Trophoblast cell (in vitro differentiated cells and primary cell): ENCODE results near the gene MMUT. TPM values are rescaled to one million over a fixed set of nuclear protein-coding genes. Genes with fewer than 3 reads are reported as not detected.

Experiments
- DNase-seq, 2 donors: peaks; one replicate each; pipeline ENCODE4 v3.0.0-alpha.2; 2016
- H2AFZ ChIP-seq: 2 replicates; pipeline ENCODE4 v1.6.1; 2013; ENCODE audit warnings: low read length, moderate library complexity, mild to moderate bottlenecking; ENCODE audit not compliant: insufficient read depth, poor library complexity
- H2AK5ac ChIP-seq: 2 replicates; pipeline ENCODE4 v1.6.1; 2013; ENCODE audit warnings: mild to moderate bottlenecking, low read length
- H2BK120ac ChIP-seq: 2 replicates; pipeline ENCODE4 v1.6.1; 2013; ENCODE audit warnings: low read length, mild to moderate bottlenecking, moderate library complexity; ENCODE audit not compliant: insufficient read depth, poor library complexity
- H2BK12ac ChIP-seq: 2 replicates; pipeline ENCODE4 v1.6.1; 2013; ENCODE audit warnings: mild to moderate bottlenecking, low read length, moderate library complexity
- H2BK5ac ChIP-seq: 2 replicates; pipeline ENCODE4 v1.6.1; 2013; ENCODE audit warnings: low read length, low read depth, moderate library complexity, mild to moderate bottlenecking; ENCODE audit not compliant: poor library complexity
- H3K14ac ChIP-seq: 2 replicates; pipeline ENCODE4 v1.6.1; 2013; ENCODE audit warnings: mild to moderate bottlenecking, low read length
- H3K18ac ChIP-seq: 2 replicates; pipeline ENCODE4 v1.6.1; 2013; ENCODE audit warnings: mild to moderate bottlenecking, low read length
- H3K23ac ChIP-seq: 2 replicates; pipeline ENCODE4 v1.6.1; 2013; ENCODE audit warnings: low read length
- H3K27ac ChIP-seq: 2 replicates; pipeline ENCODE4 v1.5.1; 2013; ENCODE audit warnings: low read depth, mild to moderate bottlenecking, inconsistent platforms, low read length, moderate library complexity
- H3K27me3 ChIP-seq: 2 replicates; pipeline ENCODE4 v1.6.1; 2013; ENCODE audit warnings: inconsistent platforms, mild to moderate bottlenecking, low read length, moderate library complexity; ENCODE audit not compliant: insufficient read depth
- H3K36me3 ChIP-seq, 2 experiments: 1 replicate in 1 of 2; 2 replicates in 1 of 2; pipeline ENCODE4 v1.6.1; 2013; ENCODE audit warnings: low read length in 2 of 2, mild to moderate bottlenecking in 2 of 2, moderate library complexity in 1 of 2; ENCODE audit not compliant: insufficient read depth in 2 of 2, control insufficient read depth in 1 of 2
- H3K4ac ChIP-seq: 2 replicates; pipeline ENCODE4 v1.6.1; 2013; ENCODE audit warnings: low read depth, mild to moderate bottlenecking, low read length, moderate library complexity
- H3K4me1 ChIP-seq, 2 experiments: 1 replicate in 1 of 2; 2 replicates in 1 of 2; pipeline ENCODE4 v1.6.1; 2013; ENCODE audit warnings: low read length in 2 of 2, mild to moderate bottlenecking in 2 of 2, moderate library complexity in 1 of 2; ENCODE audit not compliant: insufficient read depth in 2 of 2, control insufficient read depth in 1 of 2
- H3K4me2 ChIP-seq: 2 replicates; pipeline ENCODE4 v1.6.1; 2013; ENCODE audit warnings: inconsistent platforms, mild to moderate bottlenecking, low read length, moderate library complexity
- H3K4me3 ChIP-seq: 2 replicates; pipeline ENCODE4 v1.5.1; 2013; ENCODE audit warnings: mild to moderate bottlenecking, low read depth, low read length, inconsistent platforms
- H3K79me1 ChIP-seq: one replicate; pipeline ENCODE4 v1.6.1; 2013; ENCODE audit warnings: low read length
- H3K79me2 ChIP-seq: 2 replicates; pipeline ENCODE4 v1.6.1; 2013; ENCODE audit warnings: low read length, mild to moderate bottlenecking; ENCODE audit not compliant: control insufficient read depth, insufficient read depth, poor library complexity
- H3K9ac ChIP-seq: 2 replicates; pipeline ENCODE4 v1.6.1; 2013; ENCODE audit warnings: mild to moderate bottlenecking, low read length
- H3K9me3 ChIP-seq: 2 replicates; pipeline ENCODE4 v1.6.1; 2013; ENCODE audit warnings: low read depth, mild to moderate bottlenecking, control low read depth, inconsistent platforms, low read length; ENCODE audit not compliant: insufficient read depth
- H4K12ac ChIP-seq: 2 replicates; pipeline ENCODE4 v1.6.1; 2013; ENCODE audit warnings: low read depth, mild to moderate bottlenecking, low read length, moderate library complexity
- H4K8ac ChIP-seq: 2 replicates; pipeline ENCODE4 v1.6.1; 2013; ENCODE audit warnings: low read depth, mild to moderate bottlenecking, low read length, moderate library complexity
- H4K91ac ChIP-seq: one replicate; pipeline ENCODE4 v1.6.1; 2013; ENCODE audit warnings: low read depth, mild to moderate bottlenecking, low read length, moderate library complexity
- WGBS: extraction: QIAGEN DNeasy Blood & Tissue Kit; methylation state at CpG from one replicate; pipeline ENCODE4 v1.1.7; 2013; ENCODE audit warnings: missing lambda C conversion rate; ENCODE audit not compliant: insufficient read length, insufficient coverage; ENCODE audit errors: extremely low coverage; 5-methylcytosine and 5-hydroxymethylcytosine counted together
- polyA plus RNA-seq: library from polyadenylated mRNA; stranded (reverse); fragments of 200-250 nt; gene quantifications from 2 replicates; pipeline ENCODE4 v1.2.3, GENCODE V29; 2013

MMUT gene
- 9.5 and 10.1 TPM in 2 replicates for polyA plus RNA-seq

DNA sequence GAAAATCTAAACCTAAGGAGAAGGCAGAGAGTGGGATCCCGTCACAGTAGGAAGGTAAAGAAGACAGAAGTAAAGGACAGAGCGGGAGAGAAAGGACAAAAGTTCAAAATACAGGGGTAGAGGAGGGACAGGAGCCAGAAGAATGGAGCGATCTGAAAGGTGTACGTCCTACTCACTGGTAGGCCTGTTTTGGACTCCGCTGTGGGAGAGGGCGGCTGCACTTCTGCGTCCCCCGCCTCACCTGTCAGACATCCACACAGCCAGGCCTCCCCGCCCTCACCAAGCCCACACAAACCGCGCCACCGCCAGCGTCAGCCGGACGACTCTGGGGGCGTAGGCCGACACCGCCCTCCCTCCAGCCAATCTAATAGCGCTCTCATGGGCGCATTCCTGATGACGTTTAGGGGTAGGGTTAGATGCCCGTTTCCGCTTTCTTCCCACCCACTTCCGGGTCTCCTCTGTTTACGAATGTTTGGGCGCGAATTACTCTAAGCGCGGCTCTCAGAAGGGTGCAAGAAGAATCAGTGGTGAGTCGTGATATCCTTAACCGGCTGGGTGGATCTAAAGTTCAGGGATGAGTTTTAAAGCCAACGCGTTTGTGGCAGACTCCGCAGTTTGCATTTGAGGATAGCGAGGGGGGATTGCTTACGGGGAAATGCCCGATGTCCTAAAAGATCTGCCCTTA lies at the start of gene MMUT, which contains the start of gene CENPQ:
Gene MMUT (minus strand): TSS at position 327 of the 685 bp plus-strand sequence. CDS start 3,787 bp downstream, outside the sequence.
Gene CENPQ (plus strand): TSS at position 444 of the 685 bp plus-strand sequence. CDS start 6,807 bp downstream, outside the sequence.
- Histone ChIP-seq H3K9me3 (no peaks in the 10 kb centered on the region), H3K4me3 (peak within 1 kb of the TSS; percentile 75), H3K23ac (no peak within 1 kb of the TSS), H4K12ac (peak within 1 kb of the TSS; percentile 38), H3K27ac (no peak within 1 kb of the TSS), H2AFZ (peak within 1 kb of the TSS; percentile 68), H4K91ac (peak within 1 kb of the TSS; percentile 29), H2BK120ac (no peak within 1 kb of the TSS), H3K4me2 (peak within 1 kb of the TSS; percentile 92), H4K8ac (peak within 1 kb of the TSS; percentile 72), H3K14ac (no peak within 1 kb of the TSS), H3K36me3 (peaks cover 2 to 3% of the 10 kb centered on the region in 2 experiments), H3K79me1 (no peaks in the 10 kb centered on the region), H3K79me2 (peaks cover 2% of the 10 kb centered on the region), H3K18ac (peak within 1 kb of the TSS; percentile 58), H3K27me3 (no peaks in the 10 kb centered on the region), H2BK5ac (no peak within 1 kb of the TSS), H2AK5ac (no peak within 1 kb of the TSS), H3K4me1 (no peaks in the 10 kb centered on the region), H3K9ac (peak within 1 kb of the TSS; percentile 84), H2BK12ac (no peak within 1 kb of the TSS), H3K4ac (peak within 1 kb of the TSS; percentile 34)
- peak; percentile 90 to 96 for DNase-seq
- no CpG with 5 or more reads among the region's 37 CpGs for WGBS

DNA sequence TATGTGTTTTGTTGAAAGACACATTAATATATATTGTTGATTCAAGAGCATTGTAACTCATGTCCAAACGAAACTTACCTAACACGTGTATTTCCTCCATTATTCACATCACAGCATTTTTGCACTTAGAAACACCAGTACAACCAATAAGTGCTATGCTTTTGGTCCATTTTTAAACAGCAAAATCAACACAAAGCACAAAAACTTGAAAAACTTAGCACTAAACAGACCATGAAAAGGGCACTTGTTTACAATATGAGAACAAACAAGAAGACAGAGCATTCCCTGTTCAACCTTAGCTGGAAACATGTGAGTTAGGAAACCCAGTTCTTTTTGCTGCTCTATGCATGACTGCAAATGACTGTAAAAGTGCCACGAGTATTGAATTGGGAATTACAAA lies 46.3 kb upstream of the MMUT start:
- no CpG with 5 or more reads among the region's 3 CpGs for whole genome bisulfite sequencing
- Histone ChIP-seq H4K91ac (no peak overlapping the region), H2BK12ac (no peak overlapping the region), H3K27ac (no peak overlapping the region), H3K79me1 (no peaks in the 10 kb centered on the region), H3K23ac (no peak overlapping the region), H3K36me3 (no peaks in the 10 kb centered on the region), H3K27me3 (no peaks in the 10 kb centered on the region), H3K4me3 (no peak overlapping the region), H3K4me1 (no peaks in the 10 kb centered on the region), H2BK120ac (no peak overlapping the region), H3K9me3 (peaks cover 2% of the 10 kb centered on the region), H3K4me2 (no peak overlapping the region), H2BK5ac (no peak overlapping the region), H4K8ac (no peak overlapping the region), H3K4ac (no peak overlapping the region), H3K79me2 (no peaks in the 10 kb centered on the region), H3K14ac (no peak overlapping the region), H3K9ac (no peak overlapping the region), H4K12ac (no peak overlapping the region), H2AK5ac (no peak overlapping the region), H3K18ac (no peak overlapping the region), H2AFZ (no peak overlapping the region)
- DNase-seq, result no peak

DNA sequence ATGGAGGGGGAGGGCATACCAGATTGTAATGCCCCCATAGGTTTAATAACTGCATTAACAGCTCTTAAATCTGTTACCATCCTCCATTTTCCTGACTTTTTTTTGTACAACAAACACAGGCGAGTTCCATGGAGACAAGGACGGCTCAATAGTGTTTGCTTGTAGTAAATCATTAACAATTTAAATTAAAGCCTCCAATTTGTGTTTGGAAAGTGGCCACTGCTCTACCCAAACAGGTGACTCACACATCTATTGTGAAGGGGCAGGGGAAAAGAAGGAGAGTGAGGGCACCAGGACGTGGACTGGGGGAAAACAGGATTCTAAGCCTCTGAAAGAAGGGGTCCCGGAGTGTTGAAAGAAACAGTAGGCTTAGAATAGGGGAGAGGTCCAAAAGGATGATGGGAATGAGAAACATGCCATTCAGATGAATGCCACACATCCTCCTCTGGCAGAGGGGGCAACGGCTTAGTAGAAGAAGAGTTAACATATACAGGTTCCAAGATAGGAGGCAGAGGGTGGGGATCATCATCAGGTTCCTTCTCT lies 43.6 kb upstream of the MMUT start:
- Histone ChIP-seq H2AK5ac (no peak overlapping the region), H2AFZ (no peak overlapping the region), H3K9me3 (peaks cover 2% of the 10 kb centered on the region), H4K12ac (no peak overlapping the region), H3K9ac (no peak overlapping the region), H3K14ac (no peak overlapping the region), H2BK120ac (no peak overlapping the region), H3K4me1 (no peaks in the 10 kb centered on the region), H3K4me3 (no peak overlapping the region), H3K4ac (no peak overlapping the region), H3K36me3 (no peaks in the 10 kb centered on the region), H4K91ac (no peak overlapping the region), H3K4me2 (no peak overlapping the region), H3K27me3 (no peaks in the 10 kb centered on the region), H3K27ac (no peak overlapping the region), H3K79me2 (no peaks in the 10 kb centered on the region), H2BK5ac (no peak overlapping the region), H3K18ac (no peak overlapping the region), H4K8ac (no peak overlapping the region), H3K23ac (no peak overlapping the region), H3K79me1 (no peaks in the 10 kb centered on the region), H2BK12ac (no peak overlapping the region)
- no CpG with 5 or more reads among the region's 5 CpGs for WGBS
- DNase-seq, result no peak

DNA sequence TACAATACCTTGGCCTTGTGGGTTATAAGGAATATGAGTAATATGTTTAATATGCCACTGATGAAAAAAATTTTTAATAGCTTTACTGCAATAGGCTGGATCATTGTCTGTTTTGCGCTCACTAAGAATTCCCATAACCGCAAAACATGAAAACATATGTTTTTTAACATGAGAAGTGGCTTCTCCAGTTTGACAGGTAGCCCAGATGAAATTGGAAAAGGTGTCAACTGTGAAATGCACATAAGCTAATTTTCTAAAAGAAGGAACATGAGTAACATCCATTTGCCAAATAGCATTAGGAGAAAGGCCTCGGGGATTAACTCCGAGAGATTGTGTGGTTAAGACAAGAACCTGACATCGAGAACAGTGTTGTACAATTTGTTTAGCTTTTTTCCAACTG lies 41.6 kb upstream of the MMUT start:
- Histone ChIP-seq H3K36me3 (no peaks in the 10 kb centered on the region), H3K4me2 (no peak overlapping the region), H2BK5ac (no peak overlapping the region), H3K4me3 (no peak overlapping the region), H4K91ac (no peak overlapping the region), H3K27me3 (no peaks in the 10 kb centered on the region), H3K23ac (no peak overlapping the region), H3K9me3 (peaks cover 2% of the 10 kb centered on the region), H3K79me2 (no peaks in the 10 kb centered on the region), H3K14ac (no peak overlapping the region), H4K8ac (no peak overlapping the region), H3K18ac (no peak overlapping the region), H2BK12ac (no peak overlapping the region), H3K4ac (no peak overlapping the region), H4K12ac (no peak overlapping the region), H3K4me1 (no peaks in the 10 kb centered on the region), H3K9ac (no peak overlapping the region), H3K27ac (no peak overlapping the region), H3K79me1 (no peaks in the 10 kb centered on the region), H2AK5ac (no peak overlapping the region), H2AFZ (no peak overlapping the region), H2BK120ac (no peak overlapping the region)
- WGBS, result no CpG with 5 or more reads among the region's 5 CpGs
- no peak for DNase-seq
